ENCODE data around the gene ARL2.

The ARL2 gene

DNA sequence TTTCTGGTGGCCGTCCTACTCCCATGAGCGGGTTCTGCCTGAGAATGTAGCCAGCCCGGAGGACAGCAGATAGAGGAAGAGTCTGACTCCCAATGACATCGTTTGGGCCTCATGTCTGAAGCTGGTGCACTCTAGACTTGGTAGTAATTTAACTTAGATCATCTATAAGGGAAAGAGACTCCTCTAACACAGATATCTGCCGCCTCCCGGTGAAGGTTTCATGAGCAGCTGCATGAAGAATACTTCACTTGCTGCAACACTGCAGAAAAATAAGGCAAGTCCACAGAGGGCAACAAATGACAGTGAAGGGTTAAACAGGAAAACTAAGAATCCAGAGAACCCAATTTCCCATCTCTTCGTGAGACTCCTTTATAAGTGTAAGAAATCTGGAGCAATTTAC is 5.9 kb upstream of the ARL2 start:
- TF ChIP-seq, protein P1, sequence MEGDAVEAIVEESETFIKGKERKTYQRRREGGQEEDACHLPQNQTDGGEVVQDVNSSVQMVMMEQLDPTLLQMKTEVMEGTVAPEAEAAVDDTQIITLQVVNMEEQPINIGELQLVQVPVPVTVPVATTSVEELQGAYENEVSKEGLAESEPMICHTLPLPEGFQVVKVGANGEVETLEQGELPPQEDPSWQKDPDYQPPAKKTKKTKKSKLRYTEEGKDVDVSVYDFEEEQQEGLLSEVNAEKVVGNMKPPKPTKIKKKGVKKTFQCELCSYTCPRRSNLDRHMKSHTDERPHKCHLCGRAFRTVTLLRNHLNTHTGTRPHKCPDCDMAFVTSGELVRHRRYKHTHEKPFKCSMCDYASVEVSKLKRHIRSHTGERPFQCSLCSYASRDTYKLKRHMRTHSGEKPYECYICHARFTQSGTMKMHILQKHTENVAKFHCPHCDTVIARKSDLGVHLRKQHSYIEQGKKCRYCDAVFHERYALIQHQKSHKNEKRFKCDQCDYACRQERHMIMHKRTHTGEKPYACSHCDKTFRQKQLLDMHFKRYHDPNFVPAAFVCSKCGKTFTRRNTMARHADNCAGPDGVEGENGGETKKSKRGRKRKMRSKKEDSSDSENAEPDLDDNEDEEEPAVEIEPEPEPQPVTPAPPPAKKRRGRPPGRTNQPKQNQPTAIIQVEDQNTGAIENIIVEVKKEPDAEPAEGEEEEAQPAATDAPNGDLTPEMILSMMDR (conservative IDR thresholded peaks at IDR 0.05; ENCODE audit: low read length) = no peak
- no peak for DNase-seq (ENCODE audit: low read depth)
- H3K4me3 ChIP-seq (ENCODE audit: low read length) = no peak overlapping the region

DNA sequence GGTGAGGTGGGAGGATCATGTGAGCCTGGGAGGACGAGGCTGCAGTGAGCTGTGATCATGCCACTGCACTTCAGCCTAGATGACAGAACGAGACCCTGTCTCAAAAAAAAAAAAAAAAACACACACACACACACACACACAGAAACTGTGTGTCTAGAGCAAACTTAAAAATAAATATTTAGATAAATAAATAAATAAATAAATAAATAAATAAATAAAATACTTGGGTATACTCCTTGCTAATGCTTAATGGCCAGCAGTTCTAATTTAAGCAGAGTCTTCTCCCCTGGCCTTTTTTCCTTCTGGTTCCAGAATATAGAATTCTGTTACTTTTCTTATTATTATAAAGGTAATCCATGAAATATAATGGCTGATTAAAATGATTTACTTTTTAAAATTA is 5.1 kb upstream of the ARL2 start:
- TF ChIP-seq, protein P1 (conservative IDR thresholded peaks at IDR 0.05; ENCODE audit: low read length) = no peak
- no peak overlapping the region for H3K4me3 ChIP-seq (ENCODE audit: low read length)
- no peak for DNase-seq (ENCODE audit: low read depth)

DNA sequence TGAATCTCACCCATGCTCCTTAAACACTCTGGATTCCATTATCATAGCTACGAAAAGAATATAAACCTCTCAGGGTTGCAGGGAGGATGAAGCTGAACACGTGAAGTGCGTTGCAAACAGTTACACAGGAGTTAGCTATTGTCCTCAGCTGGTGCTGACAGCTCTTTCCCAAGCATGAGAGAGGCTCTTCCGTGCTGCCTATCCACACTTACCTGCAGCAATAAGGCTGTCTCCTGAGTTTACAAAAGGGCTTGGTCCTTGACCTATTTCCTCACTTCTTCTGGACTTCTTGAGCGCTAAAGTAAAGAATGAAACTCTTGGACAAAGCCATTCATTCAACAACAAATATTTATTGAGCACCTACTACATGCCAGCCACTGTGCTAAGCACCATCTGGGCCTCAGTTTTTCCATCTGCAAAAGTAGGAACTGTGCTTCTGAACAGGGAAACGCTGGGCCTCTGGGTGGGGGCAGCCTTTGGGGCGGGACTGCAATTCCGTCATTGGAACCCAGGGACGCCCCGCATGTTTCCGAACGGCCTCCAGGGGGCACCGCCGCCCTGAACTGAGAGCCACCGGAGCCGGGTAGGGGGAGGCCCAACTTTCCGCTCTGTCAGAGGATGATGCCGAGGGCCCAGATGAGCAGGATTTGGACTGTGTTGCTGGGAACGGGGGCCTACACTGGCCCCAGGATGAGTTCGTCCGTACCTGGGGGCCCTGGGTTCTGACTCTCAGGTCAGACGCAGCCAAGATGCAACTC is 651 bp upstream of the ARL2 start:
- DNase-seq (ENCODE audit: low read depth) = peak; percentile 84
- H3K4me3 ChIP-seq (ENCODE audit: low read length) = peak overlapping the region; percentile 88
- TF ChIP-seq, protein P1 (conservative IDR thresholded peaks at IDR 0.05; ENCODE audit: low read length) = peak; percentile 67

DNA sequence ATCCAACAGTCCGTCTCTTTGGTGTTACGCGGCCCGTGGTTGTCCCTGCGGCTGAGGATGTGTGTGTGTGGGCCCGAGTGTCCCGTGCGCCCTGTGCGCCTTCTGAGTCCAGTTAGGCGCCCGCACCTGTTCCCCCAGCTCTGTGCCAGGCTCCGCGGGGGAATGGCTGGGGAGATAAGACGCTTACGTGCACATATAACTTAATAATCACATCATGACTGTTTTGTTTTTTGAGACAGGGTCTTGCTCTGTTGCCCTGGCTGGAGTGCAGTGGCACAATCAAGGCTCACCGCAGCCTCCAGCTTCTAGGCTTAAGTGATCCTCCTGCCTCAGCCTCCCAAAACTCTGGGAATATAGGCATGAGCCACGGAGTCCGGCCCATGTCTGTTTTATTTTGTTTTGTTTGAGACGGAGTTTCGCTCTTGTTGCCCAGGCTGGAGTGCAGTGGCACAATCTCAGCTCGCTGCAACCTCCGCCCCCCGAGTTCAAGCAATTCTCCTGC is 817 bp downstream of the ARL2 start:
- TF ChIP-seq, protein P1 (conservative IDR thresholded peaks at IDR 0.05; ENCODE audit: low read length) = no peak
- peak; percentile 17 for DNase-seq (ENCODE audit: low read depth)
- H3K4me3 ChIP-seq (ENCODE audit: low read length) = peak overlapping the region; percentile 88

DNA sequence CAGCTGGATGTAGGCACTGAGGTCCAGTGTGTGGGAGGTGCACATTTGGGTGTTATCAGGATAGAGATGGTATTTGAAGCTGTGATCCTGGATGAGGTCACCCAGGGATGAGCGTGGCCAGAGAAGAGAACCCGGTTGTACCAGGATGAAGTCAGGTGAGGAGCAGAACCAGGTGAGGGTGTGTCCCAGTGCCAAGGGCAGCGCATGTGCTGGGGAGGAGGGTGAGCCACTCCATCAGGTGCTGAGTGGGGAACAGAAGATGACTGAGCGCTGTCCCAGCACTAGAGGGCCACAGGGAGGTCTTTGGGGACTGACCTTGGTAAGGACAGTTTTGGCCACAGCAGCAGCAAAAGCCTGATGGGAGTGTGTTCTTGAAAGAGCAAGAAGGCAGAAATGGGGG is 2.7 kb downstream of the ARL2 start:
- H3K4me3 ChIP-seq (ENCODE audit: low read length) = no peak overlapping the region
- TF ChIP-seq, protein P1 (conservative IDR thresholded peaks at IDR 0.05; ENCODE audit: low read length) = no peak
- no peak for DNase-seq (ENCODE audit: low read depth)

DNA sequence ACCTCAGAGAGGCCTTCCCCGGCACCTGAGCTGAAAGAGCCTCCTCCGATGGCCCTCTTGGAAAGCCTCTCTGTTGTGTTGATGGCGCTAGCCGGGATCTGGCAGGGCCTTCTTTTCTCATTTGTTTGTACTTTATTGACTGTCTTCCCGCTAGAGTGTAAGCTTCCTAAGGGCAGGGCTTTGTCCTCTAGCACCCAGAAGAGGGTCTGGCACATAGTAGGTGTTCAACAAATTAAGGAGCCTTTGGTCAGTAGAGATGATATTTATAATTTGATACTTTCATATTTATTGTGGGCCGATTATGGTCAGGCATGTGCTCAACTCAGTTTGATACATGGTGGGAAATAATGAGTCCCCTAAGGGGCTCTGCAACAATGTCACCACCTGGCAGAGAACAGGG is 4.0 kb downstream of the ARL2 start:
- TF ChIP-seq, protein P1 (conservative IDR thresholded peaks at IDR 0.05; ENCODE audit: low read length) = no peak
- no peak for DNase-seq (ENCODE audit: low read depth)
- H3K4me3 ChIP-seq (ENCODE audit: low read length) = no peak overlapping the region

DNA sequence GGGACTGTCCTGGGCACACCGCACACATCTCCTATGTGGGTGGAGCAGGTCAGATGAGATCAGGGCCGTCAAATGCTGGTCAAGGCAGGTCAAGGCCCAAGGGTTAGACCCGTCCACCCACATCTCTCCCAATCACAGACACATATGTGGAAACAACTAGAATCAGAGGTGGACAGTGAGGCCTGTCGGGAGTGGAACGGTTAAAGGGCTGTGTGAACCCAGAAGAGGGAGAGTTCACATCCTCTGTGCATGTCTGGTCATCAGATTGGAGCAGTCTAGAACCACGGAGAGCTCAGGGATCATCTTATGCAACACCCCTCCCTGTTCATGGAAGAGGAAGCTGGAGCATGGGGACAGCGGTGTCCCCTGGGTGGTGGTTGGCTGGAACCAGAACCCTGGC is 5.9 kb downstream of the ARL2 start:
- TF ChIP-seq, protein P1 (conservative IDR thresholded peaks at IDR 0.05; ENCODE audit: low read length) = no peak
- DNase-seq (ENCODE audit: low read depth) = no peak
- H3K4me3 ChIP-seq (ENCODE audit: low read length) = no peak overlapping the region
